ENCODE measurements around the gene FUNDC2. TPM values are rescaled to one million over a fixed set of nuclear protein-coding genes. Genes with fewer than 3 reads are reported as not detected.
A peak's percentile ranks its signal among the peaks of the same experiment; 100 is the strongest.

FUNDC2 gene
- total RNA-seq, 2 experiments from 2014 or later: 83.7 to 89.0 TPM

DNA sequence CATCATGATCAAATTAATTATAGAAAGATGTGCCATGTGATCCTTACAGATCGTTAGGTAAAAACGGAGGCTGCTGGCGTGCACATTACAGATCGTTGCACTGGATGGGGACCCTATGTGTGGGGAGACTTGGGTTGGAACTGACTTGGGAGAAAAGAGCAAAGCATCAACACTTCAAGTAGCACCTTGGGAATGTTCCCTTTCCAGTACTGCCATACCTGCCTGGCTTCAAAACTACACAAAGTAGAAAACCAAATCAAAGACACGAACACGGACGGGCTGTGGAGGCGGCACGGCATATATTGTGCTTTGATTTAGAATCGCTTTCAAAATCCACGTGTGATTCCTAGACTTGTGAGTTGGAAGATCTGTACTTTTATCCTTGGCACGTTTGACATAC is 43.4 kb downstream of the FUNDC2 start:
- H3K4me1 Mint-ChIP-seq (ENCODE audit: low read depth): peaks cover 53% of the 10 kb centered on the region
- CTCF ChIA-PET: interaction anchor here (1.1 kb wide), 1 partner anchor 12 kb away, joined by 7 read pairs; no protein-coding TSS in a partner anchor
- POLR2A ChIA-PET: no interaction called here

DNA sequence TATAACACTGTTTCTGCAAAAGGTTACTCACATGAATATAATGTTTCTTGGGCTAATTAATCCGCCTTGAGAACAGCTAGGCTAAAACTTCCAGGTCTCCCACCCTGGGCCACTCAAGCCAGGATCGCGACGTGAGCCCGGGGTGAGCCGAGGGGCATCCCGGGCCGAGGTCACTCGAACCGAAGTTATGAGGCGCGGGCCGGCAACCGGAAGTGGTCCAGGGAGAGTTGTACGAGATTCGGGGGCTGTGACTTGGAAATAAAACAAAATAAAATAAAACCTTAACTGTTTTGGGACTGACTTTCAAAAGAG is 44.0 kb downstream of the FUNDC2 start:
- ChIA-PET CTCF (interaction anchor here (1.1 kb wide), 1 partner anchor 13 kb away, joined by 7 read pairs; no protein-coding TSS in a partner anchor), POLR2A (no interaction called here)
- DNase-seq (no peak), ATAC-seq (peak; percentile 5)
- Mint-ChIP-seq H3K27ac (peak overlapping the region; percentile 89), H3K27me3 (no peaks in the 10 kb centered on the region), H3K9me3 (no peaks in the 10 kb centered on the region), H3K36me3 (ENCODE audit: low read depth) (peaks cover 34% of the 10 kb centered on the region), H3K4me1 (ENCODE audit: low read depth) (peaks cover 55% of the 10 kb centered on the region), H3K4me3 (peak overlapping the region; percentile 79)
- intact Hi-C loops (cut with micrococcal nuclease): no loop called here
- no peak for TF ChIP-seq CTCF (IDR thresholded peaks at IDR 0.05)

More for the DNA sequence above, 43.4 kb downstream of the FUNDC2 start:
- peak overlapping the region; percentile 79 for H3K4me3 Mint-ChIP-seq
- no peaks in the 10 kb centered on the region for H3K27me3 Mint-ChIP-seq
- H3K36me3 Mint-ChIP-seq (ENCODE audit: low read depth): peaks cover 29% of the 10 kb centered on the region
- no peak for TF ChIP-seq CTCF (IDR thresholded peaks at IDR 0.05)
- H3K27ac Mint-ChIP-seq: peak overlapping the region; percentile 89
- DNase-seq (peak; percentile 10), ATAC-seq (no peak)
- H3K9me3 Mint-ChIP-seq: no peaks in the 10 kb centered on the region
- intact Hi-C loops (cut with micrococcal nuclease): no loop called here

DNA sequence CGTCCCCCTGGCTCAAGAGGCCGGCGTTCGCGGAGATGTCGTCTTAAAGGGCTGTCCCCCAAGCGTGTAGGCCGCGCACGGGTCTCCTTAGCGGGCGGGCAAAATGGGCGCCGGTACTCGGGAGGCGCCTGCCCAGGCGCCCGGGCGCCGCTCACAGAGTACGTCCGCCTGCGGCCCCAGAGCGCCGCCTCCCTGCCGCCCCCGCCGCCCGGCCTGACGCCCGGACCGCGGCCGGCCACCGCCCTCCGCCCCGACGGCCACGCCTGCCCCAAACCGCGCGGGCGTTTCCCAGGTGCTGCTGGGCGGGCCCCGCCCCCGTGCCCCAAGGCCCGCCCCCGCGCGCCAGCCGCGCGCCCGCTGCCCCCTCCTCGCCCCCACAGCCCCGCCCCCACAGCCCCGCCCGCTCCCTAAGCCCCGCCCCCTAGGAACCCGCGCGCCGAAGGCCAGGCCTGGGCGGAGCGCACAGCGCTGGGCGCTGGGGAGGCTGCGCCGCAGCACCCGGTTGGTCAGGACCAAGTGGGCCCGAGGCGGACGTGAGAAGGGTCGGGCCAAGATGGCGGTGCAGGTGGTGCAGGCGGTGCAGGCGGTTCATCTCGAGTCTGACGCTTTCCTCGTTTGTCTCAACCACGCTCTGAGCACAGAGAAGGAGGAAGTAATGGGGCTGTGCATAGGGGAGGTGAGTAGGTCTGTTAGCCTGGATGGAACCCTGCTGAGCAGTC is 44.5 kb downstream of the FUNDC2 start, which contains the start of the genes BRCC3, CMC4 and MTCP1:
Gene BRCC3 (plus strand): TSS at position 534 of the 719 bp plus-strand sequence. CDS start 20 bp downstream, at position 554.
Gene CMC4 (minus strand): TSS at position 162 of the 719 bp plus-strand sequence. CDS start 7,113 bp downstream, outside the sequence.
Gene MTCP1 (minus strand): TSS at position 162 of the 719 bp plus-strand sequence. CDS start 5,126 bp downstream, outside the sequence.
- DNase-seq (peak; percentile 81), ATAC-seq (peak; percentile 93)
- Mint-ChIP-seq H3K27me3 (no peaks in the 10 kb centered on the region), H3K4me1 (ENCODE audit: low read depth) (peaks cover 56% of the 10 kb centered on the region), H3K4me3 (peak within 1 kb of the TSS; percentile 90), H3K27ac (peak within 1 kb of the TSS; percentile 95), H3K36me3 (ENCODE audit: low read depth) (peaks cover 34% of the 10 kb centered on the region), H3K9me3 (no peaks in the 10 kb centered on the region)
- CTCF ChIA-PET: interaction anchor here (0.9 to 1.1 kb wide), 2 partner anchors 13 to 153 kb away, joined by 4 to 7 read pairs; no protein-coding TSS in a partner anchor
- intact Hi-C loops (cut with micrococcal nuclease): no loop called here
- POLR2A ChIA-PET: interaction anchor here (1.2 to 1.9 kb wide), 2 partner anchors 8 to 145 kb away, joined by 3 to 7 read pairs; partner anchors contain the start of gene VBP1
- TF ChIP-seq CTCF (IDR thresholded peaks at IDR 0.05): no peak

DNA sequence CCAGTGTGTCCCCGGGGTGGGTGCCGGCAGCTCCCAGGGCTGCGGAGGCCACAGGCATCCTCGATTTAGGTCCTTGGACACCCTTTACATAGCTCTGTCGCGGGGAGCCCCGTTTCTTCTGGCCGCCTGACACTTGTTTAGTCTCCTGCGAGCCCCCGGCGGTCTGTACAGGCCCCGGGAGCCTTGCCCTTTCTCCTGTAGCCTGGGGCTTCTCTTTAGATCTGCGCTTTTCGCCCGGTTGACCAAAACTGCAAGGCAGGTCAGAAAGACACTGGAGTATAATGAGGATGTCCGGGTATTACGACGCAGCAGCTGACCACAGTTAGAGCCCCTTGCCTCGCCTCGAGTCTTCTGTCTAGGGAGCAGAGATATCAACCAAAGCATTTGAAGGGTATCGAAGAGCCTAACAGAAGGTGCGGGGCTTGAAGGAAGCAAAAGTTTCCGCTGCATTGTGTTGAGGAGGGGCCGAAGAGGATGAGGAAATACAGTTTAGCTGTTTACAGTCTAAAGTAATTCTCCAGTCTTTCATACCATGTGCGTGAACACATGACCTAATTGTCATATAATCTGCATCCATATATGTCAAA is 45.1 kb downstream of the FUNDC2 start:
- ChIA-PET POLR2A (interaction anchor here (1.2 to 1.9 kb wide), 2 partner anchors 9 to 145 kb away, joined by 3 to 7 read pairs; partner anchors contain the start of gene VBP1), CTCF (interaction anchor here (0.9 to 1.1 kb wide), 2 partner anchors 15 to 153 kb away, joined by 3 to 4 read pairs; no protein-coding TSS in a partner anchor)
- peaks cover 51% of the 10 kb centered on the region for H3K4me1 Mint-ChIP-seq (ENCODE audit: low read depth)
- ATAC-seq (no peak), DNase-seq (no peak)
- H3K27ac Mint-ChIP-seq: peak overlapping the region; percentile 95
- TF ChIP-seq CTCF (IDR thresholded peaks at IDR 0.05): no peak
- peaks cover 34% of the 10 kb centered on the region for H3K36me3 Mint-ChIP-seq (ENCODE audit: low read depth)
- H3K9me3 Mint-ChIP-seq: no peaks in the 10 kb centered on the region
- H3K27me3 Mint-ChIP-seq: no peaks in the 10 kb centered on the region
- peak overlapping the region; percentile 90 for H3K4me3 Mint-ChIP-seq
- intact Hi-C loops (cut with micrococcal nuclease): no loop called here

Data from activated CD8-positive, alpha-beta T cell treated with anti-CD3 and anti-CD28 coated beads for 36 hours (primary cell).